CD4-positive, CD25-positive, alpha-beta regulatory T cell (primary cell): Measurements from ENCODE around the gene NNMT. TPM values are rescaled to one million over a fixed set of nuclear protein-coding genes. Genes with fewer than 3 reads are reported as not detected.
A peak's percentile ranks its signal among the peaks of the same experiment; 100 is the strongest.

Experiments
- ATAC-seq, 2 donors: fragments of 150-1000 bp; cut with Tn5 transposase; one replicate each; pipeline ENCODE4 v1.10.0; 2021; ENCODE audit warnings: low read depth in 2 of 2, moderate number of reproducible peaks in 2 of 2, moderate library complexity in 1 of 2
- DNase-seq, 3 donors: peaks; one replicate each; pipeline versions ENCODE4 v3.0.0 to v3.0.0-alpha.2; 2012 to 2022; ENCODE audit warnings: mixed read lengths in 1 of 3
- H3K27ac ChIP-seq: one replicate; pipeline ENCODE4 v1.7.0; 2013; ENCODE audit warnings: mild to moderate bottlenecking, low read length; ENCODE audit not compliant: insufficient read depth, poor library complexity, severe bottlenecking
- H3K27me3 ChIP-seq: one replicate; pipeline ENCODE4 v1.7.0; 2013; ENCODE audit warnings: low read length; ENCODE audit not compliant: control insufficient read depth, insufficient read depth
- H3K36me3 ChIP-seq: one replicate; pipeline ENCODE4 v1.7.0; 2013; ENCODE audit warnings: mild to moderate bottlenecking, low read length, moderate library complexity; ENCODE audit not compliant: control insufficient read depth, insufficient read depth
- H3K4me1 ChIP-seq: 2 replicates; pipeline ENCODE4 v1.7.0; 2013; ENCODE audit warnings: mild to moderate bottlenecking, low read length; ENCODE audit not compliant: insufficient read depth, control insufficient read depth, poor library complexity, severe bottlenecking
- H3K4me3 ChIP-seq: one replicate; pipeline ENCODE4 v1.7.0; 2013; ENCODE audit warnings: low read depth, mild to moderate bottlenecking, low read length, moderate library complexity
- H3K9me3 ChIP-seq, 2 experiments: 1 replicate in 1 of 2; 2 replicates in 1 of 2; pipeline ENCODE4 v1.7.0; 2013; ENCODE audit warnings: low read length in 2 of 2, mild to moderate bottlenecking in 1 of 2, moderate library complexity in 1 of 2; ENCODE audit not compliant: control insufficient read depth in 2 of 2
- H3K27ac Mint-ChIP-seq, 3 donors: one replicate each; pipeline ENCODE4 v1.8.0; 2020 to 2022; ENCODE audit warnings: mild to moderate bottlenecking in 3 of 3, mixed read lengths in 3 of 3, moderate library complexity in 2 of 3
- H3K27me3 Mint-ChIP-seq: one replicate; pipeline ENCODE4 v1.8.0; 2022; ENCODE audit warnings: mild to moderate bottlenecking, mixed read lengths
- H3K36me3 Mint-ChIP-seq: one replicate; pipeline ENCODE4 v1.8.0; 2020; ENCODE audit warnings: mixed read lengths
- H3K4me1 Mint-ChIP-seq, 4 donors: one replicate each; pipeline ENCODE4 v1.8.0; 2020 to 2022; ENCODE audit warnings: mixed read lengths in 4 of 4, mild to moderate bottlenecking in 1 of 4
- H3K4me3 Mint-ChIP-seq, 4 donors: one replicate each; pipeline ENCODE4 v1.8.0; 2020 to 2022; ENCODE audit warnings: mild to moderate bottlenecking in 4 of 4, mixed read lengths in 4 of 4, moderate library complexity in 3 of 4
- H3K9me3 Mint-ChIP-seq, 7 donors: one replicate each; pipeline ENCODE4 v1.8.0; 2020 to 2022; ENCODE audit warnings: mixed read lengths in 7 of 7, mild to moderate bottlenecking in 3 of 7, moderate library complexity in 2 of 7
- polyA plus RNA-seq, 4 donors: library from polyadenylated mRNA; unstranded; fragments of 300-500 nt; fragmentation: Illumina TruSeq; gene quantifications; one replicate each; pipeline ENCODE4 v1.2.3, GENCODE V29; 2021
- total RNA-seq: library from RNA; stranded (reverse); gene quantifications from one replicate; pipeline ENCODE4 v1.2.3, GENCODE V29; 2022

Gene NNMT
- total and polyA plus RNA-seq, 5 donors from 2014 or later = not detected

- Histone ChIP-seq H3K4me1 (peaks cover 29% of the 10 kb centered on the region), H3K9me3 (no peaks in the 10 kb centered on the region), H3K36me3 (no peaks in the 10 kb centered on the region), H3K4me3 (no peak overlapping the region), H3K27ac (peak overlapping the region; percentile 52), H3K27me3 (peaks cover 3% of the 10 kb centered on the region)
- Mint-ChIP-seq H3K27me3 (peaks cover 5% of the 10 kb centered on the region), H3K9me3 (peaks cover 0 to 2% (median 0%) of the 10 kb centered on the region in 7 donors), H3K4me1 (peaks cover 7 to 58% (median 27%) of the 10 kb centered on the region in 4 donors), H3K27ac (peak overlapping the region; percentile 6 to 97 (median 86)), H3K4me3 (peak overlapping the region in 1 of 4 donors; percentile 27), H3K36me3 (no peaks in the 10 kb centered on the region)
- no peak for ATAC-seq
- no peak for DNase-seq
Measured at GRCh38 chr11:114316980-114317786, 21.0 kb downstream of the NNMT start.

GRCh38 chr11:114317787-114318137 is 21.6 kb downstream of the NNMT start:
- Histone ChIP-seq H3K9me3 (no peaks in the 10 kb centered on the region), H3K36me3 (no peaks in the 10 kb centered on the region), H3K4me1 (peaks cover 29% of the 10 kb centered on the region), H3K27ac (peak overlapping the region; percentile 52), H3K4me3 (no peak overlapping the region), H3K27me3 (peaks cover 3% of the 10 kb centered on the region)
- peaks cover 0 to 2% (median 0%) of the 10 kb centered on the region in 7 donors for H3K9me3 Mint-ChIP-seq
- H3K27ac Mint-ChIP-seq = peak overlapping the region; percentile 77 to 86 (median 79)
- peaks cover 3% of the 10 kb centered on the region for H3K27me3 Mint-ChIP-seq
- peaks cover 7 to 58% (median 27%) of the 10 kb centered on the region in 4 donors for H3K4me1 Mint-ChIP-seq
- peak overlapping the region in 1 of 4 donors; percentile 24 for H3K4me3 Mint-ChIP-seq
- no peaks in the 10 kb centered on the region for H3K36me3 Mint-ChIP-seq
- peak in 1 of 3 donors; percentile 42 for DNase-seq
- ATAC-seq = no peak

- Histone ChIP-seq H3K36me3 (no peaks in the 10 kb centered on the region), H3K9me3 (no peaks in the 10 kb centered on the region), H3K4me3 (peak overlapping the region; percentile 1), H3K4me1 (peaks cover 29% of the 10 kb centered on the region), H3K27ac (peak overlapping the region; percentile 52), H3K27me3 (peaks cover 3% of the 10 kb centered on the region)
- H3K4me3 Mint-ChIP-seq = peak overlapping the region; percentile 33 to 87 (median 43)
- peaks cover 5% of the 10 kb centered on the region for H3K27me3 Mint-ChIP-seq
- no peaks in the 10 kb centered on the region for H3K36me3 Mint-ChIP-seq
- peaks cover 7 to 59% (median 27%) of the 10 kb centered on the region in 4 donors for H3K4me1 Mint-ChIP-seq
- no peak for ATAC-seq
- peaks cover 0 to 2% (median 0%) of the 10 kb centered on the region in 7 donors for H3K9me3 Mint-ChIP-seq
- H3K27ac Mint-ChIP-seq = peak overlapping the region; percentile 78 to 91 (median 86)
- peak in 1 of 3 donors; percentile 53 for DNase-seq
Measured at GRCh38 chr11:114318361-114318760, 22.2 kb downstream of the NNMT start.

- H3K27ac Mint-ChIP-seq = peak overlapping the region; percentile 86 to 92 (median 89)
- H3K9me3 Mint-ChIP-seq = peaks cover 0 to 2% (median 0%) of the 10 kb centered on the region in 7 donors
Measured at GRCh38 chr11:114319716-114320328, 23.6 kb downstream of the NNMT start.

GRCh38 chr11:114321621-114322257 is 25.5 kb downstream of the NNMT start:
- H3K36me3 Mint-ChIP-seq = peaks cover 7% of the 10 kb centered on the region
- Histone ChIP-seq H3K36me3 (no peaks in the 10 kb centered on the region), H3K4me3 (no peak overlapping the region), H3K27me3 (no peaks in the 10 kb centered on the region), H3K27ac (no peak overlapping the region), H3K9me3 (no peaks in the 10 kb centered on the region), H3K4me1 (peaks cover 25% of the 10 kb centered on the region)
- peaks cover 5% of the 10 kb centered on the region for H3K27me3 Mint-ChIP-seq
- no peak overlapping the region for H3K27ac Mint-ChIP-seq
- peaks cover 7 to 45% (median 19%) of the 10 kb centered on the region in 4 donors for H3K4me1 Mint-ChIP-seq
- H3K4me3 Mint-ChIP-seq = no peak overlapping the region
- no peak for ATAC-seq
- H3K9me3 Mint-ChIP-seq = peaks cover 0 to 2% (median 1%) of the 10 kb centered on the region in 7 donors
- DNase-seq = no peak

More at GRCh38 chr11:114319716-114320328, 23.6 kb downstream of the NNMT start:
- Histone ChIP-seq H3K4me1 (peaks cover 29% of the 10 kb centered on the region), H3K27ac (peak overlapping the region; percentile 53), H3K27me3 (peaks cover 3% of the 10 kb centered on the region), H3K36me3 (no peaks in the 10 kb centered on the region), H3K9me3 (no peaks in the 10 kb centered on the region), H3K4me3 (peak overlapping the region; percentile 7)
- Mint-ChIP-seq H3K27me3 (peaks cover 5% of the 10 kb centered on the region), H3K36me3 (peaks cover 6% of the 10 kb centered on the region), H3K4me1 (peaks cover 7 to 59% (median 27%) of the 10 kb centered on the region in 4 donors), H3K4me3 (peak overlapping the region; percentile 65 to 87 (median 72))
- peak; percentile 29 to 35 for ATAC-seq
- DNase-seq = peak in 1 of 3 donors; percentile 84

GRCh38 chr11:114322934-114323333 is 26.7 kb downstream of the NNMT start:
- H3K36me3 Mint-ChIP-seq = peaks cover 7% of the 10 kb centered on the region

GRCh38 chr11:114326151-114326550 is 30.0 kb downstream of the NNMT start:
- no peak for ATAC-seq
- H3K36me3 Mint-ChIP-seq = peaks cover 7% of the 10 kb centered on the region
- H3K9me3 ChIP-seq = peaks cover 5 to 9% of the 10 kb centered on the region in 2 experiments
- H3K4me3 Mint-ChIP-seq = no peak overlapping the region
- H3K36me3 ChIP-seq = no peaks in the 10 kb centered on the region
- no peak for DNase-seq
- no peak overlapping the region for H3K27ac Mint-ChIP-seq
- H3K4me1 Mint-ChIP-seq = peaks cover 0 to 3% (median 1%) of the 10 kb centered on the region in 4 donors
- H3K4me3 ChIP-seq = no peak overlapping the region
- no peak overlapping the region for H3K27ac ChIP-seq
- peaks cover 3 to 13% (median 5%) of the 10 kb centered on the region in 7 donors for H3K9me3 Mint-ChIP-seq
- no peaks in the 10 kb centered on the region for H3K4me1 ChIP-seq
- peaks cover 5% of the 10 kb centered on the region for H3K27me3 Mint-ChIP-seq
- H3K27me3 ChIP-seq = no peaks in the 10 kb centered on the region

More at GRCh38 chr11:114322934-114323333, 26.7 kb downstream of the NNMT start:
- no peaks in the 10 kb centered on the region for H3K9me3 ChIP-seq
- Mint-ChIP-seq H3K9me3 (peaks cover 0 to 2% (median 1%) of the 10 kb centered on the region in 7 donors), H3K27ac (no peak overlapping the region), H3K27me3 (peaks cover 5% of the 10 kb centered on the region), H3K4me3 (no peak overlapping the region), H3K4me1 (peaks cover 7 to 33% (median 19%) of the 10 kb centered on the region in 4 donors)
- H3K36me3 ChIP-seq = no peaks in the 10 kb centered on the region
- no peaks in the 10 kb centered on the region for H3K27me3 ChIP-seq
- H3K4me3 ChIP-seq = no peak overlapping the region
- ATAC-seq (no peak), DNase-seq (no peak)
- H3K27ac ChIP-seq = no peak overlapping the region
- peaks cover 22% of the 10 kb centered on the region for H3K4me1 ChIP-seq
